ENCODE results near the gene PRDX1. TPM values are rescaled to one million over a fixed set of nuclear protein-coding genes. Genes with fewer than 3 reads are reported as not detected.

The PRDX1 gene
- total and polyA plus RNA-seq, 2 of the 13 experiments (the other 11 are each of a cell fraction or from before 2014, with no cell fraction given) = 761 to 1,898 TPM

GRCh38 chr1:45490626-45491486, 30.8 kb downstream of the PRDX1 start, which contains the start of gene TESK2 (continued):
- TF ChIP-seq ZNF225 (CRISPR knock-in tag; IDR thresholded peaks at IDR 0.05) (0 out of 2 replicates have a peak, but pooled peaks have one; percentile 58), ZNF570 (CRISPR knock-in tag; IDR thresholded peaks at IDR 0.05; ENCODE audit: borderline replicate concordance) (no peak), FOXJ3 (CRISPR knock-in tag; IDR thresholded peaks at IDR 0.05; ENCODE audit: borderline replicate concordance) (peak; percentile 16; the same call in 1 of the 2 replicates), SPEN (CRISPR knock-in tag; IDR thresholded peaks at IDR 0.05; ENCODE audit: low read depth) (peak; percentile 83; the same call in 1 of the 2 replicates), ZGPAT (CRISPR knock-in tag; IDR thresholded peaks at IDR 0.05) (peak; percentile 89), ZBTB25 (CRISPR knock-in tag; IDR thresholded peaks at IDR 0.05) (peak; percentile 72), MED13 (CRISPR knock-in tag; IDR thresholded peaks at IDR 0.05) (0 out of 2 replicates have a peak, but pooled peaks have one; percentile 42), MIER2 (CRISPR knock-in tag; IDR thresholded peaks at IDR 0.05) (no peak), DNMT3B (CRISPR knock-in tag; conservative IDR thresholded peaks at IDR 0.05) (no peak; the same call in 1 of the 2 replicates), ZBTB42 (CRISPR knock-in tag; IDR thresholded peaks at IDR 0.05) (no peak), SP1 (IDR thresholded peaks at IDR 0.05) (peak; percentile 92; the same call in 1 of the 2 replicates), SP1 (CRISPR knock-in tag; IDR thresholded peaks at IDR 0.05) (peak; percentile 94)
- TF ChIP-seq, protein P1, sequence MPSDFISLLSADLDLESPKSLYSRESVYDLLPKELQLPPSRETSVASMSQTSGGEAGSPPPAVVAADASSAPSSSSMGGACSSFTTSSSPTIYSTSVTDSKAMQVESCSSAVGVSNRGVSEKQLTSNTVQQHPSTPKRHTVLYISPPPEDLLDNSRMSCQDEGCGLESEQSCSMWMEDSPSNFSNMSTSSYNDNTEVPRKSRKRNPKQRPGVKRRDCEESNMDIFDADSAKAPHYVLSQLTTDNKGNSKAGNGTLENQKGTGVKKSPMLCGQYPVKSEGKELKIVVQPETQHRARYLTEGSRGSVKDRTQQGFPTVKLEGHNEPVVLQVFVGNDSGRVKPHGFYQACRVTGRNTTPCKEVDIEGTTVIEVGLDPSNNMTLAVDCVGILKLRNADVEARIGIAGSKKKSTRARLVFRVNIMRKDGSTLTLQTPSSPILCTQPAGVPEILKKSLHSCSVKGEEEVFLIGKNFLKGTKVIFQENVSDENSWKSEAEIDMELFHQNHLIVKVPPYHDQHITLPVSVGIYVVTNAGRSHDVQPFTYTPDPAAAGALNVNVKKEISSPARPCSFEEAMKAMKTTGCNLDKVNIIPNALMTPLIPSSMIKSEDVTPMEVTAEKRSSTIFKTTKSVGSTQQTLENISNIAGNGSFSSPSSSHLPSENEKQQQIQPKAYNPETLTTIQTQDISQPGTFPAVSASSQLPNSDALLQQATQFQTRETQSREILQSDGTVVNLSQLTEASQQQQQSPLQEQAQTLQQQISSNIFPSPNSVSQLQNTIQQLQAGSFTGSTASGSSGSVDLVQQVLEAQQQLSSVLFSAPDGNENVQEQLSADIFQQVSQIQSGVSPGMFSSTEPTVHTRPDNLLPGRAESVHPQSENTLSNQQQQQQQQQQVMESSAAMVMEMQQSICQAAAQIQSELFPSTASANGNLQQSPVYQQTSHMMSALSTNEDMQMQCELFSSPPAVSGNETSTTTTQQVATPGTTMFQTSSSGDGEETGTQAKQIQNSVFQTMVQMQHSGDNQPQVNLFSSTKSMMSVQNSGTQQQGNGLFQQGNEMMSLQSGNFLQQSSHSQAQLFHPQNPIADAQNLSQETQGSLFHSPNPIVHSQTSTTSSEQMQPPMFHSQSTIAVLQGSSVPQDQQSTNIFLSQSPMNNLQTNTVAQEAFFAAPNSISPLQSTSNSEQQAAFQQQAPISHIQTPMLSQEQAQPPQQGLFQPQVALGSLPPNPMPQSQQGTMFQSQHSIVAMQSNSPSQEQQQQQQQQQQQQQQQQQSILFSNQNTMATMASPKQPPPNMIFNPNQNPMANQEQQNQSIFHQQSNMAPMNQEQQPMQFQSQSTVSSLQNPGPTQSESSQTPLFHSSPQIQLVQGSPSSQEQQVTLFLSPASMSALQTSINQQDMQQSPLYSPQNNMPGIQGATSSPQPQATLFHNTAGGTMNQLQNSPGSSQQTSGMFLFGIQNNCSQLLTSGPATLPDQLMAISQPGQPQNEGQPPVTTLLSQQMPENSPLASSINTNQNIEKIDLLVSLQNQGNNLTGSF (CRISPR knock-in tag; IDR thresholded peaks at IDR 0.05) = no peak; the same call in 1 of the 2 replicates
- TF ChIP-seq, protein P2, sequence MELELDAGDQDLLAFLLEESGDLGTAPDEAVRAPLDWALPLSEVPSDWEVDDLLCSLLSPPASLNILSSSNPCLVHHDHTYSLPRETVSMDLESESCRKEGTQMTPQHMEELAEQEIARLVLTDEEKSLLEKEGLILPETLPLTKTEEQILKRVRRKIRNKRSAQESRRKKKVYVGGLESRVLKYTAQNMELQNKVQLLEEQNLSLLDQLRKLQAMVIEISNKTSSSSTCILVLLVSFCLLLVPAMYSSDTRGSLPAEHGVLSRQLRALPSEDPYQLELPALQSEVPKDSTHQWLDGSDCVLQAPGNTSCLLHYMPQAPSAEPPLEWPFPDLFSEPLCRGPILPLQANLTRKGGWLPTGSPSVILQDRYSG (CRISPR knock-in tag; IDR thresholded peaks at IDR 0.05) = no peak
- TF ChIP-seq, protein P3, sequence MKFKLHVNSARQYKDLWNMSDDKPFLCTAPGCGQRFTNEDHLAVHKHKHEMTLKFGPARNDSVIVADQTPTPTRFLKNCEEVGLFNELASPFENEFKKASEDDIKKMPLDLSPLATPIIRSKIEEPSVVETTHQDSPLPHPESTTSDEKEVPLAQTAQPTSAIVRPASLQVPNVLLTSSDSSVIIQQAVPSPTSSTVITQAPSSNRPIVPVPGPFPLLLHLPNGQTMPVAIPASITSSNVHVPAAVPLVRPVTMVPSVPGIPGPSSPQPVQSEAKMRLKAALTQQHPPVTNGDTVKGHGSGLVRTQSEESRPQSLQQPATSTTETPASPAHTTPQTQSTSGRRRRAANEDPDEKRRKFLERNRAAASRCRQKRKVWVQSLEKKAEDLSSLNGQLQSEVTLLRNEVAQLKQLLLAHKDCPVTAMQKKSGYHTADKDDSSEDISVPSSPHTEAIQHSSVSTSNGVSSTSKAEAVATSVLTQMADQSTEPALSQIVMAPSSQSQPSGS (CRISPR knock-in tag; IDR thresholded peaks at IDR 0.05) = peak; percentile 47; the same call in 1 of the 2 replicates

Measured in HepG2 (cell line).